HCT116 (cell line): ENCODE measurements around the gene KLK6. TPM values are rescaled to one million over a fixed set of nuclear protein-coding genes. Genes with fewer than 3 reads are reported as not detected.

Experiments used
- ATAC-seq: fragments of 200-7000 bp; cut with Tn5 transposase; 2 replicates; pipeline ENCODE4 v1.9.1; 2020; ENCODE audit warnings: mild to moderate bottlenecking, moderate library complexity
- Bru-seq: library from RNA; stranded (reverse); fragments of 400-500 nt; gene quantifications from one replicate; lab custom pipeline; 2021; lab: Mats Ljungman, UMichigan
- BruChase-seq, 2 experiments: library from RNA; stranded (reverse); fragments of 400-500 nt; gene quantifications; one replicate each; lab custom pipeline; 2021; lab: Mats Ljungman, UMichigan
- BruUV-seq: library from RNA; stranded (reverse); fragments of 400-500 nt; replicated peaks from 2 replicates; lab custom pipeline; 2021; lab: Mats Ljungman, UMichigan
- CTCF ChIA-PET: fragments of 300-600 bp; sonication (Branson Sonifier 250); formaldehyde crosslinking; loops from one replicate; lab custom pipeline; 2021; ENCODE audit warnings: antibody characterized with exemption; lab: Charles Lee
- POLR2A ChIA-PET: fragments of 300-600, 350-600 bp; sonication (Branson Sonifier 250); formaldehyde crosslinking; loops from one replicate; lab custom pipeline; 2021; ENCODE audit warnings: antibody characterized with exemption; lab: Charles Lee
- RAD21 ChIA-PET, 2 experiments: fragments of 300-600 bp; sonication (Branson Sonifier 250); formaldehyde crosslinking; loops; one replicate each; lab custom pipeline; 2023; ENCODE audit warnings: low total read pairs in 2 of 2; ENCODE audit not compliant: uncharacterized antibody in 2 of 2, unreplicated experiment in 2 of 2, low non-redundant PET in 1 of 2; lab: Charles Lee
- DNase-seq: peaks from one replicate; pipeline ENCODE4 v3.0.0-alpha.2; 2010; ENCODE audit warnings: low read depth, low spot score
- H2AFZ ChIP-seq: fragments of 200-600 bp; shearing (Covaris generic), sonication (generic); 2 replicates; pipeline ENCODE4 v1.6.1; 2017; ENCODE audit warnings: low read depth, mixed run types, mixed read lengths, antibody characterized with exemption, low read length; ENCODE audit not compliant: poor library complexity, severe bottlenecking
- H3K27ac ChIP-seq: 2 replicates; pipeline ENCODE4 v1.5.1; 2012; ENCODE audit warnings: low read depth, low read length
- H3K27me3 ChIP-seq: fragments of 200-600 bp; sonication (generic); 2 replicates; pipeline ENCODE4 v1.6.1; 2016; ENCODE audit warnings: mixed run types, low read length, mixed read lengths; ENCODE audit not compliant: insufficient read depth
- H3K36me3 ChIP-seq, 2 experiments: fragments of 200-500 bp in 1 of 2; fragments of 200-600 bp in 1 of 2; sonication (Bioruptor generic) in 1 of 2; sonication (generic) in 1 of 2; 2 replicates each; pipeline versions ENCODE4 v1.5.1 to v1.6.1; 2014 to 2016; ENCODE audit warnings: low read length in 2 of 2, inconsistent platforms in 1 of 2, mixed read lengths in 1 of 2, mixed run types in 1 of 2; ENCODE audit not compliant: insufficient read depth in 2 of 2, control insufficient read depth in 1 of 2
- H3K4me1 ChIP-seq, 2 experiments: fragments of 200-600 bp in 1 of 2; sonication (generic) in 1 of 2; 2 replicates each; pipeline versions ENCODE4 v1.5.1 to v1.6.1; 2012 to 2017; ENCODE audit warnings: low read length in 2 of 2, inconsistent platforms in 1 of 2, mild to moderate bottlenecking in 1 of 2, mixed read lengths in 1 of 2, mixed run types in 1 of 2, moderate library complexity in 1 of 2; ENCODE audit not compliant: insufficient read depth in 2 of 2, control insufficient read depth in 1 of 2
- H3K4me2 ChIP-seq: fragments of 200-600 bp; sonication (generic); 2 replicates; pipeline ENCODE4 v1.6.1; 2017; ENCODE audit warnings: mixed run types, low read length, mixed read lengths
- H3K4me3 ChIP-seq, 2 experiments: fragments of 200-600 bp in 1 of 2; sonication (generic) in 1 of 2; replicated peaks in 1 of 2; 2 replicates each; pipeline ENCODE4 v1.5.1; 2011 to 2016; ENCODE audit warnings: low read length in 2 of 2, control low read depth in 1 of 2, low read depth in 1 of 2, mild to moderate bottlenecking in 1 of 2, mixed read lengths in 1 of 2, mixed run types in 1 of 2
- H3K79me2 ChIP-seq: fragments of 200-600 bp; sonication (generic); 2 replicates; pipeline ENCODE4 v1.6.1; 2017; ENCODE audit warnings: mild to moderate bottlenecking, mixed run types, low read length, moderate library complexity, mixed read lengths; ENCODE audit not compliant: insufficient read depth
- H3K9ac ChIP-seq: fragments of 200-600 bp; sonication (generic); 2 replicates; pipeline ENCODE4 v1.6.1; 2016; ENCODE audit warnings: low read length, mixed read lengths
- H3K9me2 ChIP-seq: fragments of 200-600 bp; sonication (generic), shearing (Covaris generic); 2 replicates; pipeline ENCODE4 v1.6.1; 2017; ENCODE audit warnings: mixed run types, mild to moderate bottlenecking, moderate library complexity; ENCODE audit not compliant: insufficient read depth
- H3K9me3 ChIP-seq, 2 experiments: fragments of 200-500 bp in 1 of 2; fragments of 200-600 bp in 1 of 2; sonication (Bioruptor generic) in 1 of 2; sonication (generic) in 1 of 2; 2 replicates each; pipeline ENCODE4 v1.6.1; 2014 to 2017; ENCODE audit warnings: low read length in 2 of 2, mixed read lengths in 2 of 2, inconsistent platforms in 1 of 2, low read depth in 1 of 2, mild to moderate bottlenecking in 1 of 2, mixed run types in 1 of 2, moderate library complexity in 1 of 2; ENCODE audit not compliant: control insufficient read depth in 1 of 2, insufficient read depth in 1 of 2
- H4K20me1 ChIP-seq: fragments of 200-600 bp; sonication (generic), shearing (Covaris generic); 2 replicates; pipeline ENCODE4 v1.6.1; 2017; ENCODE audit warnings: mixed run types, mild to moderate bottlenecking, moderate library complexity; ENCODE audit not compliant: insufficient read depth
- ATF3 ChIP-seq: IDR thresholded peaks from 2 replicates; pipeline ENCODE4 v1.6.1; 2012
- CEBPB ChIP-seq: IDR thresholded peaks from 2 replicates; pipeline ENCODE4 v1.6.1; 2012; ENCODE audit warnings: low read depth
- CTCF ChIP-seq, 3 experiments: fragments of 200-600 bp in 1 of 3; sonication (generic) in 1 of 3; IDR thresholded peaks in 2 of 3; conservative IDR thresholded peaks in 1 of 3; 2 replicates each; pipeline ENCODE4 v1.5.1; 2012 to 2017; ENCODE audit warnings: low read depth in 2 of 3, low read length in 2 of 3, antibody characterized with exemption in 1 of 3, borderline replicate concordance in 1 of 3, control low read depth in 1 of 3, mild to moderate bottlenecking in 1 of 3, mixed read lengths in 1 of 3, mixed run types in 1 of 3, moderate library complexity in 1 of 3; ENCODE audit not compliant: insufficient read depth in 1 of 3
- EGR1 ChIP-seq: IDR thresholded peaks from 2 replicates; pipeline ENCODE4 v1.6.1; 2012; ENCODE audit warnings: low read depth
- ELF1 ChIP-seq: IDR thresholded peaks from 2 replicates; pipeline ENCODE4 v1.6.1; 2012; ENCODE audit warnings: low read depth, borderline replicate concordance
- EZH2 ChIP-seq: fragments of 200-600 bp; sonication (generic); IDR thresholded peaks from 2 replicates; pipeline ENCODE4 v1.6.1; 2017; ENCODE audit warnings: antibody characterized with exemption, mixed run types
- EZH2phosphoT487 ChIP-seq: fragments of 200-600 bp; IDR thresholded peaks from 2 replicates; pipeline ENCODE4 v1.6.1; 2018; ENCODE audit warnings: antibody characterized with exemption, borderline replicate concordance
- FOSL1 ChIP-seq: IDR thresholded peaks from 2 replicates; pipeline ENCODE4 v1.6.1; 2012; ENCODE audit warnings: low read depth
- JUND ChIP-seq: IDR thresholded peaks from 2 replicates; pipeline ENCODE4 v1.6.1; 2012
- MAX ChIP-seq: IDR thresholded peaks from 2 replicates; pipeline ENCODE4 v1.6.1; 2012
- POLR2A ChIP-seq: IDR thresholded peaks from 2 replicates; pipeline ENCODE4 v1.7.0; 2011; ENCODE audit warnings: borderline replicate concordance; ENCODE audit not compliant: insufficient read depth, insufficient read length; ENCODE audit errors: extremely low read depth
- POLR2AphosphoS5 ChIP-seq: IDR thresholded peaks from 2 replicates; pipeline ENCODE4 v1.6.1; 2011; ENCODE audit warnings: mild to moderate bottlenecking, low read depth, low read length, moderate library complexity
- RAD21 ChIP-seq: IDR thresholded peaks from 2 replicates; pipeline ENCODE4 v1.6.1; 2012; ENCODE audit warnings: low read depth, mild to moderate bottlenecking
- SP1 ChIP-seq: IDR thresholded peaks from 2 replicates; pipeline ENCODE4 v1.6.1; 2012; ENCODE audit warnings: low read depth
- SRF ChIP-seq: IDR thresholded peaks from 2 replicates; pipeline ENCODE4 v1.6.1; 2012; ENCODE audit warnings: low read depth
- YY1 ChIP-seq: IDR thresholded peaks from 2 replicates; pipeline ENCODE4 v1.6.1; 2011; ENCODE audit warnings: low read length, low read depth, moderate library complexity, mild to moderate bottlenecking; ENCODE audit not compliant: insufficient replicate concordance; ENCODE audit errors: extremely low read depth
- ZBTB33 ChIP-seq: IDR thresholded peaks from 2 replicates; pipeline ENCODE4 v1.6.1; 2011; ENCODE audit warnings: mild to moderate bottlenecking, low read length, moderate library complexity; ENCODE audit not compliant: insufficient replicate concordance; ENCODE audit errors: extremely low read depth
- ZFX ChIP-seq: fragments of 450-650 bp; IDR thresholded peaks from 2 replicates; pipeline ENCODE4 v1.6.1; 2017
- intact Hi-C: fragments of 100-400 bp; cut with micrococcal nuclease; formaldehyde crosslinking; loops from 2 replicates; pipeline ENCODE4 v1.10.0; 2022
- long read RNA-seq: library from polyadenylated mRNA; unstranded; transcript quantifications from one replicate; pipeline ENCODE4 v2.0.0, GENCODE V29; 2021; ENCODE audit not compliant: unreplicated experiment
- polyA plus RNA-seq: library from polyadenylated mRNA; unstranded; fragments of >200 nt; gene quantifications from 2 replicates; pipeline ENCODE4 v1.2.1, GENCODE V29; 2012; ENCODE audit warnings: missing spikeins
- total RNA-seq: library from RNA; stranded (reverse); gene quantifications from one replicate; pipeline ENCODE4 v1.2.1, GENCODE V29; 2021; ENCODE audit not compliant: unreplicated experiment
- TF ChIP-seq, protein P1 (sequence below): IDR thresholded peaks from 2 replicates; pipeline ENCODE4 v1.6.1; 2012; ENCODE audit warnings: low read depth

Gene KLK6
- total RNA-seq (40.5 TPM), Bru-seq, nascent RNA (percentile 57 among the genes with signal in this experiment), BruChase-seq, experiment 1, labeled RNA remaining after a 6-hour chase (percentile 82 among the genes with signal in this experiment), BruChase-seq, experiment 2, labeled RNA remaining after a 2-hour chase (percentile 62 among the genes with signal in this experiment)
- polyA plus RNA-seq: 72.9 and 87.4 TPM in 2 replicates
- long read RNA-seq, transcript KLK6-202 (6 exons, 1,708 nt): major isoform, 33 of 50 reads
- long read RNA-seq, transcript KLK6-201 (7 exons, 1,511 nt): minor isoform, 12 of 50 reads
- long read RNA-seq, partial matches to known transcripts: 2 of 50 reads
- long read RNA-seq, other reads (novel, unspliced or antisense): 2 of 50 reads

- ATAC-seq (peak; percentile 91), DNase-seq (peak; percentile 76)
- Histone ChIP-seq H4K20me1 (no peaks in the 10 kb centered on the region), H3K4me2 (peak within 1 kb of the TSS; percentile 71), H3K9me2 (no peaks in the 10 kb centered on the region), H3K4me1 (peaks cover 42 to 86% of the 10 kb centered on the region in 2 experiments), H2AFZ (peak within 1 kb of the TSS; percentile 55), H3K27ac (peak within 1 kb of the TSS; percentile 95), H3K27me3 (no peaks in the 10 kb centered on the region), H3K9ac (peak within 1 kb of the TSS; percentile 65), H3K36me3 (no peaks in the 10 kb centered on the region), H3K9me3 (no peaks in the 10 kb centered on the region), H3K79me2 (no peaks in the 10 kb centered on the region), H3K4me3 (peak within 1 kb of the TSS; percentile 37 to 53)
- no TSS peak for BruUV-seq
- CTCF ChIA-PET: interaction anchor here (1.0 kb wide), 1 partner anchor 47 kb away, joined by 3 read pairs; no protein-coding TSS in a partner anchor
- intact Hi-C loops: loop anchor here (2.0 to 5.0 kb wide), 3 partner anchors 33 to 47 kb away; partner anchors contain the start of gene KLK8
- POLR2A ChIA-PET: interaction anchor here (0.5 to 1.4 kb wide), 5 partner anchors 32 to 68 kb away, joined by 3 to 8 read pairs (median 3); partner anchors contain the start of gene KLK8
- RAD21 ChIA-PET: interaction anchor here (0.9 kb wide), 2 partner anchors 38 kb away, joined by 3 to 4 read pairs; no protein-coding TSS in a partner anchor
- TF ChIP-seq ATF3: no peak
- TF ChIP-seq EGR1: peak; percentile 35
- peak; percentile 89 for TF ChIP-seq JUND
- TF ChIP-seq FOSL1: peak; percentile 83
- TF ChIP-seq MAX: peak; percentile 84
- no peak for TF ChIP-seq EZH2
- no peak for TF ChIP-seq CTCF (IDR thresholded peaks at IDR 0.05 in 2 of 3, conservative IDR thresholded peaks at IDR 0.05 in 1 of 3; ENCODE audit: borderline replicate concordance in 1 of 3, insufficient read depth in 1 of 3, low read depth in 2 of 3, low read length in 2 of 3)
- no peak for TF ChIP-seq SRF
- peak; percentile 86 for TF ChIP-seq SP1
- TF ChIP-seq CEBPB: no peak
- no peak for TF ChIP-seq POLR2A
- no peak for TF ChIP-seq EZH2phosphoT487
- no peak; the same call in 1 of the 2 replicates for TF ChIP-seq RAD21
- TF ChIP-seq ZFX: no peak
- TF ChIP-seq YY1: peak; percentile 66
- TF ChIP-seq ZBTB33: no peak
- no peak for TF ChIP-seq ELF1
- TF ChIP-seq, protein P1, sequence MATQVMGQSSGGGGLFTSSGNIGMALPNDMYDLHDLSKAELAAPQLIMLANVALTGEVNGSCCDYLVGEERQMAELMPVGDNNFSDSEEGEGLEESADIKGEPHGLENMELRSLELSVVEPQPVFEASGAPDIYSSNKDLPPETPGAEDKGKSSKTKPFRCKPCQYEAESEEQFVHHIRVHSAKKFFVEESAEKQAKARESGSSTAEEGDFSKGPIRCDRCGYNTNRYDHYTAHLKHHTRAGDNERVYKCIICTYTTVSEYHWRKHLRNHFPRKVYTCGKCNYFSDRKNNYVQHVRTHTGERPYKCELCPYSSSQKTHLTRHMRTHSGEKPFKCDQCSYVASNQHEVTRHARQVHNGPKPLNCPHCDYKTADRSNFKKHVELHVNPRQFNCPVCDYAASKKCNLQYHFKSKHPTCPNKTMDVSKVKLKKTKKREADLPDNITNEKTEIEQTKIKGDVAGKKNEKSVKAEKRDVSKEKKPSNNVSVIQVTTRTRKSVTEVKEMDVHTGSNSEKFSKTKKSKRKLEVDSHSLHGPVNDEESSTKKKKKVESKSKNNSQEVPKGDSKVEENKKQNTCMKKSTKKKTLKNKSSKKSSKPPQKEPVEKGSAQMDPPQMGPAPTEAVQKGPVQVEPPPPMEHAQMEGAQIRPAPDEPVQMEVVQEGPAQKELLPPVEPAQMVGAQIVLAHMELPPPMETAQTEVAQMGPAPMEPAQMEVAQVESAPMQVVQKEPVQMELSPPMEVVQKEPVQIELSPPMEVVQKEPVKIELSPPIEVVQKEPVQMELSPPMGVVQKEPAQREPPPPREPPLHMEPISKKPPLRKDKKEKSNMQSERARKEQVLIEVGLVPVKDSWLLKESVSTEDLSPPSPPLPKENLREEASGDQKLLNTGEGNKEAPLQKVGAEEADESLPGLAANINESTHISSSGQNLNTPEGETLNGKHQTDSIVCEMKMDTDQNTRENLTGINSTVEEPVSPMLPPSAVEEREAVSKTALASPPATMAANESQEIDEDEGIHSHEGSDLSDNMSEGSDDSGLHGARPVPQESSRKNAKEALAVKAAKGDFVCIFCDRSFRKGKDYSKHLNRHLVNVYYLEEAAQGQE: no peak
- peak; percentile 73 for TF ChIP-seq POLR2AphosphoS5
These were observed at the start of gene KLK6 for GRCh38 chr19:50969413-50969760. KLK6 (minus strand) TSS chr19:50969591; CDS start chr19:50968104, 1,487 bp downstream.
